ENCODE measurements around the gene SSH2.

GRCh38 chr17:29698019-29698777 is 231.8 kb downstream of the SSH2 start:
- TF ChIP-seq CTCF (IDR thresholded peaks at IDR 0.05; ENCODE audit: low read depth, low read length, missing input control) (no peak), YY1 (IDR thresholded peaks at IDR 0.05) (no peak), REST (IDR thresholded peaks at IDR 0.05) (no peak), HNF4G (IDR thresholded peaks at IDR 0.05) (no peak)
